Measurements from ENCODE around the gene KIAA1958.

KIAA1958 gene

DNA sequence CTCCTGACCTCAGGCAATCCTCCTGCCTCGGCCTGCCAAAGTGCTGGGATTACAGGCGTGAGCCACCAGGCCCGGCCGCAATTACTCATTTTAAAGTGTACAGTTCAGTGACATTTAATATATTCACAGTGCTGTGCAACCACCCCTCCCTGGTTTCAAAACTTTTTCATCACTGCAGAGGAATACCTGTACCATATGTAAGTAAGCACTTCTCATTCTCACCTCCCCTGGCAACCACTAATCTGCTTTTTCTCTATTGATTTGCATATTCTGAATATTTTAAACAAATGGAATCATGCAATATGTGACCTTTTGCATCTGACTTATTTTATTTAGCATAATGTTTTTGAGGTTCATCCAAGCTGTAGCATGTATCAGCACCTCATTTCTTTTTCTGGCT, 21.3 kb upstream of the KIAA1958 start:
- H3K9me3 ChIP-seq, result peaks cover 0 to 7% (median 0%) of the 10 kb centered on the region in 3 donors
- H3K4me3 ChIP-seq, result no peak overlapping the region
- peaks cover 39 to 60% (median 47%) of the 10 kb centered on the region in 3 donors for H3K36me3 ChIP-seq
- H3K27me3 ChIP-seq, result no peaks in the 10 kb centered on the region
- no peak for DNase-seq
- TF ChIP-seq, protein P1, sequence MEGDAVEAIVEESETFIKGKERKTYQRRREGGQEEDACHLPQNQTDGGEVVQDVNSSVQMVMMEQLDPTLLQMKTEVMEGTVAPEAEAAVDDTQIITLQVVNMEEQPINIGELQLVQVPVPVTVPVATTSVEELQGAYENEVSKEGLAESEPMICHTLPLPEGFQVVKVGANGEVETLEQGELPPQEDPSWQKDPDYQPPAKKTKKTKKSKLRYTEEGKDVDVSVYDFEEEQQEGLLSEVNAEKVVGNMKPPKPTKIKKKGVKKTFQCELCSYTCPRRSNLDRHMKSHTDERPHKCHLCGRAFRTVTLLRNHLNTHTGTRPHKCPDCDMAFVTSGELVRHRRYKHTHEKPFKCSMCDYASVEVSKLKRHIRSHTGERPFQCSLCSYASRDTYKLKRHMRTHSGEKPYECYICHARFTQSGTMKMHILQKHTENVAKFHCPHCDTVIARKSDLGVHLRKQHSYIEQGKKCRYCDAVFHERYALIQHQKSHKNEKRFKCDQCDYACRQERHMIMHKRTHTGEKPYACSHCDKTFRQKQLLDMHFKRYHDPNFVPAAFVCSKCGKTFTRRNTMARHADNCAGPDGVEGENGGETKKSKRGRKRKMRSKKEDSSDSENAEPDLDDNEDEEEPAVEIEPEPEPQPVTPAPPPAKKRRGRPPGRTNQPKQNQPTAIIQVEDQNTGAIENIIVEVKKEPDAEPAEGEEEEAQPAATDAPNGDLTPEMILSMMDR (IDR thresholded peaks at IDR 0.05), result no peak
- intact Hi-C loops (cut with DNase I; ENCODE audit: low total_unique reads), result no loop called here
- no peaks in the 10 kb centered on the region for H3K4me1 ChIP-seq
- H3K27ac ChIP-seq, result no peak overlapping the region

GRCh38 chr9:112472996-112473395, 13.6 kb upstream of the KIAA1958 start:
- no peak for DNase-seq
- TF ChIP-seq, protein P1 (IDR thresholded peaks at IDR 0.05), result no peak
- Histone ChIP-seq H3K27me3 (no peaks in the 10 kb centered on the region), H3K36me3 (peaks cover 19 to 55% (median 24%) of the 10 kb centered on the region in 3 donors), H3K27ac (no peak overlapping the region), H3K4me3 (no peak overlapping the region), H3K4me1 (no peaks in the 10 kb centered on the region), H3K9me3 (peaks cover 0 to 6% (median 3%) of the 10 kb centered on the region in 3 donors)
- intact Hi-C loops (cut with DNase I; ENCODE audit: low total_unique reads), result loop anchor here (10.0 kb wide), 1 partner anchor 232 kb away; no protein-coding TSS in a partner anchor

DNA sequence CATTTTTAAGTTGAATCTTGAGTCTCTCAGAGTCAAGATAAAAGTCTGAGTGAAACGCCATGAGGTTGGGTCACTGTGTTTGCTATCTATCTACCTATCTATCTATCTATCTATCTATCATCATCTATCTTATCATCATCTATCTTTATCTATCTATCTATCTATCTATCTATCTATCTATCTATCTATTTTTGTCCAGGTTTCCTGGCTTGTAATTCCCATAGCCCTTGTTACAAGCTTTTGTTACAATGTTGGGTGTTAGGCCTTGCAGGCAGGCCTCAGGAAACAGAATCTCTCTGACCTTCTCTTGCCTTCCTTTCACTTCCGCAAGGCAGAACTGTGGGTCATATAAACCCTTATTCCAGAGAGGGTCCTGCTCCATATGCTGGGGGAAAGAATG, 12.6 kb upstream of the KIAA1958 start:
- Histone ChIP-seq H3K27me3 (no peaks in the 10 kb centered on the region), H3K4me3 (no peak overlapping the region), H3K4me1 (no peaks in the 10 kb centered on the region), H3K9me3 (peaks cover 0 to 9% (median 6%) of the 10 kb centered on the region in 3 donors), H3K36me3 (peaks cover 14 to 50% (median 20%) of the 10 kb centered on the region in 3 donors), H3K27ac (no peak overlapping the region)
- intact Hi-C loops (cut with DNase I; ENCODE audit: low total_unique reads), result loop anchor here (10.0 kb wide), 1 partner anchor 231 kb away; no protein-coding TSS in a partner anchor
- no peak for DNase-seq
- TF ChIP-seq, protein P1 (IDR thresholded peaks at IDR 0.05), result no peak

- Histone ChIP-seq H3K4me3 (no peak overlapping the region), H3K4me1 (no peaks in the 10 kb centered on the region), H3K27ac (no peak overlapping the region), H3K27me3 (no peaks in the 10 kb centered on the region), H3K36me3 (peaks cover 11 to 50% (median 20%) of the 10 kb centered on the region in 3 donors), H3K9me3 (peaks cover 0 to 9% (median 6%) of the 10 kb centered on the region in 3 donors)
- TF ChIP-seq, protein P1 (IDR thresholded peaks at IDR 0.05), result no peak
- no peak for DNase-seq
- intact Hi-C loops (cut with DNase I; ENCODE audit: low total_unique reads), result loop anchor here (10.0 kb wide), 1 partner anchor 229 kb away; no protein-coding TSS in a partner anchor
Measured at GRCh38 chr9:112475318-112475717, 11.3 kb upstream of the KIAA1958 start.

- Histone ChIP-seq H3K4me1 (no peaks in the 10 kb centered on the region), H3K27me3 (no peaks in the 10 kb centered on the region), H3K27ac (no peak overlapping the region), H3K4me3 (no peak overlapping the region), H3K9me3 (peaks cover 0 to 9% (median 6%) of the 10 kb centered on the region in 3 donors), H3K36me3 (peaks cover 9 to 37% (median 11%) of the 10 kb centered on the region in 3 donors)
- DNase-seq, result no peak
- intact Hi-C loops (cut with DNase I; ENCODE audit: low total_unique reads), result loop anchor here (10.0 kb wide), 1 partner anchor 227 kb away; no protein-coding TSS in a partner anchor
- TF ChIP-seq, protein P1 (IDR thresholded peaks at IDR 0.05), result no peak
Measured at GRCh38 chr9:112477330-112477729, 9.3 kb upstream of the KIAA1958 start.

Measured in tibial artery (tissue), 4 donors.